ENCODE data around the gene PCDHGA3. TPM values are rescaled to one million over a fixed set of nuclear protein-coding genes. Genes with fewer than 3 reads are reported as not detected.
"Not testable (repeated sequence)": the region's sequence is repeated elsewhere in the genome, so short reads cannot be mapped to it uniquely, and the experiment has no call there.

The PCDHGA3 gene
- total RNA-seq, 2 donors from 2014 or later, result 0.21 to 0.39 TPM

- intact Hi-C loops (cut with DNase I, micrococcal nuclease), result no loop called here
- ATAC-seq (no peak), DNase-seq (no peak)
These were observed 28.2 kb downstream of the PCDHGA3 start for GRCh38 chr5:141371572-141372475.

- ATAC-seq (no peak), DNase-seq (no peak)
- intact Hi-C loops (cut with DNase I, micrococcal nuclease), result no loop called here
These were observed 30.2 kb downstream of the PCDHGA3 start, which contains the start of gene PCDHGA6 for GRCh38 chr5:141373673-141374317. Gene PCDHGA6 (plus strand): TSS chr5:141373891. CDS start chr5:141374084, 193 bp downstream.

- ATAC-seq, result no peak
- intact Hi-C loops (cut with DNase I, micrococcal nuclease), result no loop called here
- DNase-seq, result no peak
These were observed 31.0 kb downstream of the PCDHGA3 start for GRCh38 chr5:141374627-141375026.

GRCh38 chr5:141375444-141376155 lies 32.0 kb downstream of the PCDHGA3 start:
- intact Hi-C loops (cut with DNase I, micrococcal nuclease); ATAC-seq; DNase-seq: not testable (repeated sequence)

DNA sequence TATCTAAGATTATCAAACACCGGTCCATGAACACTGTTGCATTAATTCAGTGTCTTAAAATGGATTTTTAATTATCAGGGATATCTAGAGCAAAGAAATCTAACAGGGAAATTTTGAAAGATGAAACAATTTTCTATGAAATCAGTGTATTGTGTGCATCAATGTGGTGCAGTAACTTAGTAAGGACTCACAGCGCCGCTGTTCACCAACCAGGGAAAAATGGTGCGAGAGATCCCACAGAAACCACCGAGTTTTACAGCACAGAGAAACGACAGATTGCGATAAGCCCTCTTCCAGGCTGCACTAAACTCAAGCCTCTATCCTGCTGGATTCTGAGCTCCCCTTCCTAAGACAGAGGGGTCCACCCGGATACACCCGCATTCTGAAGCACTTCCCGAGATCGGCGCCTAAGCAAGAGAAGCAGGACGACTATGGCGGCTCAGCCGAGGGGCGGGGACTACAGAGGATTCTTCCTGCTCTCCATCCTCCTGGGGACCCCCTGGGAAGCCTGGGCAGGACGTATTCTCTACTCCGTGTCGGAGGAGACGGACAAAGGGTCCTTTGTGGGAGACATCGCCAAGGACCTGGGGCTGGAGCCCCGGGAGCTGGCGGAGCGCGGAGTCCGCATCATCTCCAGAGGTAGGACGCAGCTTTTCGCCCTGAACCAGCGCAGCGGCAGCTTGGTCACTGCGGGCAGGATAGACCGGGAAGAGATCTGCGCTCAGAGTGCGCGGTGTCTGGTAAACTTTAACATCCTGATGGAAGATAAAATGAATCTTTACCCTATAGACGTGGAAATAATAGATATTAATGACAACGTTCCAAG lies 39.1 kb downstream of the PCDHGA3 start, which contains the start of gene PCDHGA7:
TSS of gene PCDHGA7 (plus strand) at position 274 of the 826 bp plus-strand sequence. CDS start at position 432, 158 bp downstream.
- DNase-seq (peak in 1 of 2 donors; percentile 17), ATAC-seq (no peak)
- intact Hi-C loops (cut with DNase I, micrococcal nuclease), result no loop called here

GRCh38 chr5:141383345-141383744 lies 39.7 kb downstream of the PCDHGA3 start:
- ATAC-seq (no peak), DNase-seq (peak in 1 of 2 donors; percentile 9)
- intact Hi-C loops (cut with DNase I, micrococcal nuclease), result no loop called here

DNA sequence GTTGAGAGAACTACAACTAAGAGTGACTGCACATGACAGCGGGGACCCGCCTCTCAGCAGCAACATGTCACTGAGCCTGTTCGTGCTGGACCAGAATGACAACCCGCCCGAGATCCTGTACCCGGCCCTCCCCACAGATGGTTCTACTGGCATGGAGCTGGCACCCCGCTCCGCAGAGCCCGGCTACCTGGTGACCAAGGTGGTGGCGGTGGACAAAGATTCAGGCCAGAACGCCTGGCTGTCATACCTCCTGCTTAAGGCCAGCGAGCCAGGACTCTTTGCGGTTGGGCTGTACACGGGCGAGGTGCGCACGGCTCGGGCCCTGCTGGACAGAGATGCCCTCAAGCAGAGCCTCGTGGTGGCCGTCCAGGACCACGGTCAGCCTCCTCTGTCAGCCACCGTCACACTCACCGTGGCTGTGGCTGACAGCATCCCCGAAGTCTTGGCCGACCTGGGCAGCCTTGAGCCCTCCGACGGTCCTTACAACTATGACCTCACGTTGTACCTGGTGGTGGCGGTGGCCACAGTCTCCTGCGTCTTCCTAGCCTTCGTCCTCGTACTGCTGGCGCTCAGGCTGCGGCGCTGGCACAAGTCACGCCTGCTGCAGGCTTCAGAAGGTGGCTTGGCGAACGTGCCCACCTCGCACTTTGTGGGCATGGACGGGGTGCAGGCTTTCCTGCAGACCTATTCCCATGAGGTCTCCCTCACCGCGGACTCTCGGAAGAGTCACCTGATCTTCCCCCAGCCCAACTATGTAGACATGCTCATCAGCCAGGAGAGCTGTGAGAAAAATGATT lies 41.0 kb downstream of the PCDHGA3 start:
- DNase-seq, result peak in 1 of 2 donors; percentile 17
- ATAC-seq, result no peak
- intact Hi-C loops (cut with DNase I, micrococcal nuclease), result no loop called here

DNA sequence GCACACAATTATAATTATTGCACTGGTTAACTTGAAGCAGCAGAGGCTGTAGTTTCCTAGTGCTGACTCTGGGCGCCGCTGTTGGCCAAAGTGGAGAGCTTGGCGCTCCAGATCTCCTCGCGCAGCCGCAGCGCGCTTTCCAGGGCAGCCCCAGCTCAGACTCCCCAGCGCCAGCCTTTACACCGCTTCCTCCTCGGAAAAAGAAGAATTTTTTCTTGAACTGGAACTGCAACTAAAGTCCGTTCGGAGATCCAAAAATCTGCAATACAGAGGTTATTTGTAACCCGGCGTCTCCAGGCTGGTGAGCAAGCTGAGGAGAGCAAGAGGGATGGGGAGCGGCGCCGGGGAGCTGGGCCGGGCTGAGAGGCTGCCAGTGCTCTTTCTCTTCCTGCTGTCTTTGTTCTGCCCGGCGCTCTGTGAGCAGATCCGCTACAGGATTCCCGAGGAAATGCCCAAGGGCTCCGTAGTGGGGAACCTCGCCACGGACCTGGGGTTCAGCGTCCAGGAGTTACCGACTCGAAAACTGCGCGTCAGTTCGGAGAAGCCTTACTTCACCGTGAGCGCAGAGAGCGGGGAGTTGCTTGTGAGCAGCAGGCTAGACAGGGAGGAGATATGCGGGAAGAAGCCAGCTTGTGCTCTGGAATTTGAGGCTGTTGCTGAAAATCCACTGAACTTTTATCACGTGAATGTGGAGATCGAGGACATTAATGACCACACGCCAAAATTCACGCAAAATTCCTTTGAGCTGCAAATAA lies 44.1 kb downstream of the PCDHGA3 start, which contains the start of gene PCDHGB4:
TSS of gene PCDHGB4 (plus strand) at position 142 of the 755 bp plus-strand sequence. CDS start at position 329, 187 bp downstream.
- intact Hi-C loops (cut with DNase I, micrococcal nuclease); DNase-seq: not testable (repeated sequence)
- ATAC-seq, result peak; percentile 64

DNA sequence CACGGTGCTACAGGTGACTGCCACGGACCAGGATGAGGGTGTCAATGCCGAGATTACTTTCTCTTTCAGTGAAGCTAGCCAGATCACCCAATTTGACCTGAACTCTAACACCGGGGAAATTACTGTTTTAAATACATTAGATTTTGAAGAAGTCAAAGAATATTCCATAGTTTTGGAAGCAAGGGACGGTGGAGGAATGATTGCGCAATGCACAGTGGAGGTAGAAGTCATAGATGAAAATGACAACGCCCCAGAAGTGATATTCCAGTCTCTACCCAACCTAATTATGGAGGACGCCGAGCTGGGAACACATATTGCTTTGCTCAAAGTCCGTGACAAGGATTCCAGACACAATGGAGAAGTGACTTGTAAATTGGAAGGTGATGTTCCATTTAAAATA lies 45.0 kb downstream of the PCDHGA3 start:
- no peak for DNase-seq
- no peak for ATAC-seq
- intact Hi-C loops (cut with DNase I, micrococcal nuclease), result no loop called here

GRCh38 chr5:141389153-141390042 lies 45.8 kb downstream of the PCDHGA3 start:
- DNase-seq (no peak), ATAC-seq (no peak)
- intact Hi-C loops (cut with DNase I, micrococcal nuclease), result loop anchor here in 1 of 2 donors (10.0 kb wide), 1 partner anchor 45 kb away; the partner anchor contains the start of gene PCDHGA3

DNA sequence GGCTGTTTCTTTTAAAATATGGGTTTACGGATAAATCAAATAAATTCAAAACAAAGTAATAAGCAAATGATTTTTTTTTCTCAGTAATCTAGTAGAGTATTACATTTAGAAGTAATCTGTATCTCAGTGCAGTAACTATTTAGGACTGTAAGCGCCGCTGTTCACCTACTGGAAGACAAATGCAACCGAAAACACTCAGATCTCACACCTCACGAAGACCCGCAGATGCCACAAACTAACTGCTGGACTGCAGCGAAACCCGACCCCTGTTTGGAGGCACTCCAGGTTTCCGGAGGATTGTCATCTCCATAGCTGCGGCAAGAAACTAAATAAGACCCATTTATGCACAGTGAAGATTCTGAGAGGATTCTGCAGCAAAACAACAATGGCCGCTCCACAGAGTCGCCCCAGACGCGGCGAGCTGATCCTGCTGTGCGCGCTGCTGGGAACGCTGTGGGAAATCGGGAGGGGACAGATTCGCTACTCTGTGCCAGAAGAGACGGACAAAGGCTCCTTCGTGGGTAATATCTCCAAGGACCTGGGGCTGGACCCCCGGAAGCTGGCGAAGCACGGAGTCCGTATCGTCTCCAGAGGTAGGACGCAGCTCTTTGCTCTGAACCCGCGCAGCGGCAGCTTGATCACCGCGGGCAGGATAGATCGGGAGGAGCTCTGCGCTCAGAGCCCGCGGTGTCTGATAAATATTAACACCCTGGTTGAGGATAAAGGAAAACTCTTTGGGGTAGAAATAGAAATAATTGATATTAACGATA lies 49.0 kb downstream of the PCDHGA3 start, which contains the start of gene PCDHGA8:
TSS of gene PCDHGA8 (plus strand) at position 205 of the 770 bp plus-strand sequence. CDS start at position 386, 181 bp downstream.
- ATAC-seq, result no peak
- DNase-seq, result no peak
- intact Hi-C loops (cut with DNase I, micrococcal nuclease), result loop anchor here in 1 of 2 donors (10.0 kb wide), 1 partner anchor 48 kb away; the partner anchor contains the start of gene PCDHGA3

- ATAC-seq (no peak), DNase-seq (no peak)
- intact Hi-C loops (cut with DNase I, micrococcal nuclease), result loop anchor here in 1 of 2 donors (10.0 kb wide), 1 partner anchor 48 kb away; the partner anchor contains the start of gene PCDHGA3
These were observed 49.6 kb downstream of the PCDHGA3 start for GRCh38 chr5:141393267-141393666.

GRCh38 chr5:141394401-141395187 lies 51.0 kb downstream of the PCDHGA3 start:
- DNase-seq, ATAC-seq: not testable (repeated sequence)
- intact Hi-C loops (cut with DNase I, micrococcal nuclease), result loop anchor here in 1 of 2 donors (10.0 kb wide), 1 partner anchor 50 kb away; the partner anchor contains the start of gene PCDHGA3
